PFSK-1 (cell line): ENCODE measurements around the gene SDK1.

Source experiments
- POLR2AphosphoS5 ChIP-seq: IDR thresholded peaks from 2 replicates; pipeline ENCODE4 v1.6.1; 2012; ENCODE audit warnings: low read depth, mild to moderate bottlenecking, control low read depth, low read length, moderate library complexity
- SIN3A ChIP-seq: IDR thresholded peaks from 2 replicates; pipeline ENCODE4 v1.6.1; 2012; ENCODE audit warnings: mild to moderate bottlenecking, low read length, moderate library complexity, borderline replicate concordance; ENCODE audit not compliant: insufficient read depth
- TF ChIP-seq, protein P1 (sequence below), 2 experiments: IDR thresholded peaks; 2 replicates each; pipeline versions ENCODE4 v1.6.1 to v1.8.0; 2011 to 2012; ENCODE audit warnings: low read depth in 2 of 2, low read length in 2 of 2, control low read depth in 1 of 2, inconsistent platforms in 1 of 2, mild to moderate bottlenecking in 1 of 2, moderate library complexity in 1 of 2; ENCODE audit not compliant: insufficient read depth in 1 of 2

DNA sequence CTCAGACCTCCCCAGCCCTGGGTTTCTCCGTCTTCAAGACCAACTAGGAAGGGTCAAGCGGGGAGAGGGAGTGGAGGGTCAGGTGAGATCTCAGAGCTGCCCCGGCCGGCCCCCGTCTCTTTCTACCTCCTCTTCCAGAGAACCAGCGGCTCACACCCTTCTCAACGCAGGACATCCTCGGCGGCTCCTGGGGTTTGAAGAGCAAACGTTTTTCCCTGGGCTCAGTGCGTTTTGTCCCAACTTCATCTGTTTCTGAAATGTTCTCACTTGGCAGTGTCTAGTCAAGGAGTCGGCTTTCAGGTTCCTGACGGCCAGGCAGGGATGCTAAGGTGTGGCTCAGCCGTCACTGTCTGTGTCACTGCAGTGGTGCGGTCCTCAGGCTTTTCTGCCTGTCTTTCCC, 964.6 kb downstream of the SDK1 start:
- TF ChIP-seq, protein P1, sequence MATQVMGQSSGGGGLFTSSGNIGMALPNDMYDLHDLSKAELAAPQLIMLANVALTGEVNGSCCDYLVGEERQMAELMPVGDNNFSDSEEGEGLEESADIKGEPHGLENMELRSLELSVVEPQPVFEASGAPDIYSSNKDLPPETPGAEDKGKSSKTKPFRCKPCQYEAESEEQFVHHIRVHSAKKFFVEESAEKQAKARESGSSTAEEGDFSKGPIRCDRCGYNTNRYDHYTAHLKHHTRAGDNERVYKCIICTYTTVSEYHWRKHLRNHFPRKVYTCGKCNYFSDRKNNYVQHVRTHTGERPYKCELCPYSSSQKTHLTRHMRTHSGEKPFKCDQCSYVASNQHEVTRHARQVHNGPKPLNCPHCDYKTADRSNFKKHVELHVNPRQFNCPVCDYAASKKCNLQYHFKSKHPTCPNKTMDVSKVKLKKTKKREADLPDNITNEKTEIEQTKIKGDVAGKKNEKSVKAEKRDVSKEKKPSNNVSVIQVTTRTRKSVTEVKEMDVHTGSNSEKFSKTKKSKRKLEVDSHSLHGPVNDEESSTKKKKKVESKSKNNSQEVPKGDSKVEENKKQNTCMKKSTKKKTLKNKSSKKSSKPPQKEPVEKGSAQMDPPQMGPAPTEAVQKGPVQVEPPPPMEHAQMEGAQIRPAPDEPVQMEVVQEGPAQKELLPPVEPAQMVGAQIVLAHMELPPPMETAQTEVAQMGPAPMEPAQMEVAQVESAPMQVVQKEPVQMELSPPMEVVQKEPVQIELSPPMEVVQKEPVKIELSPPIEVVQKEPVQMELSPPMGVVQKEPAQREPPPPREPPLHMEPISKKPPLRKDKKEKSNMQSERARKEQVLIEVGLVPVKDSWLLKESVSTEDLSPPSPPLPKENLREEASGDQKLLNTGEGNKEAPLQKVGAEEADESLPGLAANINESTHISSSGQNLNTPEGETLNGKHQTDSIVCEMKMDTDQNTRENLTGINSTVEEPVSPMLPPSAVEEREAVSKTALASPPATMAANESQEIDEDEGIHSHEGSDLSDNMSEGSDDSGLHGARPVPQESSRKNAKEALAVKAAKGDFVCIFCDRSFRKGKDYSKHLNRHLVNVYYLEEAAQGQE (IDR thresholded peaks at IDR 0.05; ENCODE audit: insufficient read depth in 1 of 2, low read depth in 2 of 2, low read length in 2 of 2) = no peak
- TF ChIP-seq POLR2AphosphoS5 (no peak), SIN3A (no peak)
